DND-41 (cell line): ENCODE data around the gene ATP6V0E2.

Source experiments
- CTCF ChIP-seq: IDR thresholded peaks from 2 replicates; pipeline ENCODE4 v1.5.1; 2012; ENCODE audit warnings: borderline replicate concordance, low read length, moderate library complexity, mild to moderate bottlenecking; ENCODE audit not compliant: poor library complexity, severe bottlenecking; ENCODE audit errors: extremely low read depth
- EZH2 ChIP-seq: IDR thresholded peaks from 3 replicates; pipeline ENCODE4 v1.6.1; 2012; ENCODE audit warnings: borderline replicate concordance, low read depth, mild to moderate bottlenecking, moderate library complexity, low read length, inconsistent platforms; ENCODE audit not compliant: severe bottlenecking

DNA sequence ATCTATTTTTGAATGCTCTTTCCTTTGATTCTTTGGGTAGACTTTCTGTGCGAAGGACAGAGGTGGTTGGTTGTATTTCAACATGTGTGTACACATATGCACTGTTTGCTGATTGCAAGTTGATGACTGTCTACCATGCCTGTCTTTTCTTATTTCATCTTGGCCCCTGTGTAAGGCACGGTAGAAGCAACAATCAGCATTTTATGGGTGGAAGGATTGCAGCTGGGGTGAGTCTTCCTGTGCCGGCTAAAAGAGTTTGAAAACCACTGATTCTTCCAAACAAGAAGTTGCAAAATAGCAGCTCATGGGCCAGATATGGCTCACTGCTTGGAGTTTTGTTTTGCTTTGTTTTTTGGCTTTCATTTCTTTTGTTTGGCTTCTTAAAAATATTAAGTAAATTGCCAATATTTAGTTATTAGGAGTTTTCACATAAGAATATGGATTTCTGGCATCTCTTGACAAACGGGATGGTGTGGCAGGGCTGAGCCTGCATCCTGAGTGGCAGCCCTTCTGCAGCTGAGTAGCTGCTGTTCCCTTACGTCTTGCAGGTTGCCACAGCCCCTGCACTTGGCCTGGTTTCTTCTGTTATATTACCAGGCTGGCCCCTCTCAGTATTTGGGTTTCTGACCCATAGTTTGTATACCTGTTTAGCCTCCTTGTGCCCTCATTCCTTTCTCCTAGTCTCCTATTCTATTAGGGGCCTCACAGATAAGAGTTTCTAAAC, 28.4 kb upstream of the ATP6V0E2 start:
- TF ChIP-seq CTCF, result no peak
- TF ChIP-seq EZH2, result no peak
